Uterus (tissue), 4 donors: ENCODE measurements around the gene SKAP1. TPM values are rescaled to one million over a fixed set of nuclear protein-coding genes. Genes with fewer than 3 reads are reported as not detected.

ENCODE experiments used
- DNase-seq, 2 donors: peaks; one replicate each; pipeline ENCODE4 v3.0.0-alpha.2; 2019 to 2020
- H3K27ac ChIP-seq, 2 donors: fragments of 200-600 bp; sonication (generic); 1 replicate in 1 of 2; 2 replicates in 1 of 2; pipeline ENCODE4 v1.5.1; 2016 to 2018
- H3K27me3 ChIP-seq, 2 donors: fragments of 200-600 bp; sonication (generic); one replicate each; pipeline ENCODE4 v1.5.1; 2018 to 2019; ENCODE audit warnings: control low read depth in 1 of 2
- H3K36me3 ChIP-seq, 2 donors: fragments of 200-600 bp; sonication (generic); one replicate each; pipeline ENCODE4 v1.5.1; 2019; ENCODE audit warnings: control low read depth in 1 of 2
- H3K4me1 ChIP-seq, 2 donors: fragments of 200-600 bp; sonication (generic); one replicate each; pipeline ENCODE4 v1.5.1; 2018 to 2019; ENCODE audit warnings: control low read depth in 1 of 2
- H3K4me3 ChIP-seq, 2 donors: fragments of 200-600 bp; sonication (generic); 1 replicate in 1 of 2; 2 replicates in 1 of 2; pipeline ENCODE4 v1.5.1; 2018 to 2019; ENCODE audit warnings: mild to moderate bottlenecking in 1 of 2
- H3K9me3 ChIP-seq, 2 donors: fragments of 200-600 bp; sonication (generic); one replicate each; pipeline ENCODE4 v1.5.1; 2019; ENCODE audit warnings: control low read depth in 1 of 2
- POLR2A ChIP-seq, 2 donors: fragments of 450-650 bp; IDR thresholded peaks; one replicate each; pipeline ENCODE4 v1.6.1; 2016; ENCODE audit warnings: antibody characterized with exemption in 2 of 2, mild to moderate bottlenecking in 1 of 2, moderate library complexity in 1 of 2
- intact Hi-C: fragments of 100-400 bp; cut with DNase I; formaldehyde crosslinking; loops from one replicate; pipeline ENCODE4 v1.15.1; 2023; ENCODE audit warnings: low total_unique reads
- total RNA-seq, 4 donors: library from RNA; depleted of rRNA in 3 of 4; stranded (reverse); fragments of >200 nt in 3 of 4; gene quantifications; one replicate each; pipeline versions ENCODE4 v1.1.0 to v1.2.4, GENCODE V29; 2014 to 2023
- TF ChIP-seq, protein P1 (sequence below), 4 experiments: fragments of 200-600 bp in 2 of 4; fragments of 450-650 bp in 2 of 4; sonication (generic) in 2 of 4; IDR thresholded peaks; one replicate each; pipeline ENCODE4 v1.5.1; 2016 to 2019; ENCODE audit warnings: antibody characterized with exemption in 4 of 4, mild to moderate bottlenecking in 2 of 4, moderate library complexity in 1 of 4
- donor health status: DM: yes; HTN: yes; CAD: no.

SKAP1 gene
- total RNA-seq, 4 donors from 2014 or later = 0.51 to 2.4 (median 1.9) TPM; not detected in 1

GRCh38 chr17:48123111-48123510, 306.9 kb downstream of the SKAP1 start:
- Histone ChIP-seq H3K36me3 (no peaks in the 10 kb centered on the region), H3K4me1 (no peaks in the 10 kb centered on the region), H3K9me3 (no peaks in the 10 kb centered on the region), H3K4me3 (no peak overlapping the region), H3K27ac (no peak overlapping the region), H3K27me3 (no peaks in the 10 kb centered on the region)
- no peak for TF ChIP-seq POLR2A (IDR thresholded peaks at IDR 0.05)
- TF ChIP-seq, protein P1, sequence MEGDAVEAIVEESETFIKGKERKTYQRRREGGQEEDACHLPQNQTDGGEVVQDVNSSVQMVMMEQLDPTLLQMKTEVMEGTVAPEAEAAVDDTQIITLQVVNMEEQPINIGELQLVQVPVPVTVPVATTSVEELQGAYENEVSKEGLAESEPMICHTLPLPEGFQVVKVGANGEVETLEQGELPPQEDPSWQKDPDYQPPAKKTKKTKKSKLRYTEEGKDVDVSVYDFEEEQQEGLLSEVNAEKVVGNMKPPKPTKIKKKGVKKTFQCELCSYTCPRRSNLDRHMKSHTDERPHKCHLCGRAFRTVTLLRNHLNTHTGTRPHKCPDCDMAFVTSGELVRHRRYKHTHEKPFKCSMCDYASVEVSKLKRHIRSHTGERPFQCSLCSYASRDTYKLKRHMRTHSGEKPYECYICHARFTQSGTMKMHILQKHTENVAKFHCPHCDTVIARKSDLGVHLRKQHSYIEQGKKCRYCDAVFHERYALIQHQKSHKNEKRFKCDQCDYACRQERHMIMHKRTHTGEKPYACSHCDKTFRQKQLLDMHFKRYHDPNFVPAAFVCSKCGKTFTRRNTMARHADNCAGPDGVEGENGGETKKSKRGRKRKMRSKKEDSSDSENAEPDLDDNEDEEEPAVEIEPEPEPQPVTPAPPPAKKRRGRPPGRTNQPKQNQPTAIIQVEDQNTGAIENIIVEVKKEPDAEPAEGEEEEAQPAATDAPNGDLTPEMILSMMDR (IDR thresholded peaks at IDR 0.05) = no peak
- intact Hi-C loops = no loop called here
- DNase-seq = no peak

DNA sequence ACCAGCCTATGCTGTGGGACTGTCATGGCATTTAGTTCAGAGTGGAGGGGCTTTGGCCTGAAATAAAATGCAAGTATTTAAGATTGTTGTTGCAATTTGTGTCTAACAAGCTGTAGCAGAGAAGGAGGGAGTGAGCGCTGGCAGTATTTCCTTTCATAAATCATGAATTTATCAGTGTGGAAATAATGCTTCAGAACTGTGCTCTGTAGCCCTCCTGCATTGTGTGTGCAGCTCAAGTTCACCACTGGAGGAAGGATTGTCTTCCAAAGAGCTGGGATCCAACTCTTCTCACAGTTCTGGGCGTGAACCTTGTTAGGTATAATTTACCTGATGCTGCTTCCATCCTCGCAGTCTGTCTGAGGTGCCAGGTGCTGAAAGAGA, 307.4 kb downstream of the SKAP1 start:
- no peaks in the 10 kb centered on the region for H3K4me1 ChIP-seq
- TF ChIP-seq, protein P1 (IDR thresholded peaks at IDR 0.05) = no peak
- no peak for TF ChIP-seq POLR2A (IDR thresholded peaks at IDR 0.05)
- DNase-seq = no peak
- no peaks in the 10 kb centered on the region for H3K36me3 ChIP-seq
- no peak overlapping the region for H3K4me3 ChIP-seq
- intact Hi-C loops = no loop called here
- H3K27ac ChIP-seq = no peak overlapping the region
- no peaks in the 10 kb centered on the region for H3K27me3 ChIP-seq
- H3K9me3 ChIP-seq = no peaks in the 10 kb centered on the region

GRCh38 chr17:48121923-48122664, 307.9 kb downstream of the SKAP1 start:
- no peaks in the 10 kb centered on the region for H3K27me3 ChIP-seq
- no peak for DNase-seq
- TF ChIP-seq, protein P1 (IDR thresholded peaks at IDR 0.05) = no peak
- no peak for TF ChIP-seq POLR2A (IDR thresholded peaks at IDR 0.05)
- no peak overlapping the region for H3K4me3 ChIP-seq
- H3K9me3 ChIP-seq = no peaks in the 10 kb centered on the region
- H3K4me1 ChIP-seq = no peaks in the 10 kb centered on the region
- no peak overlapping the region for H3K27ac ChIP-seq
- H3K36me3 ChIP-seq = no peaks in the 10 kb centered on the region
- intact Hi-C loops = no loop called here

DNA sequence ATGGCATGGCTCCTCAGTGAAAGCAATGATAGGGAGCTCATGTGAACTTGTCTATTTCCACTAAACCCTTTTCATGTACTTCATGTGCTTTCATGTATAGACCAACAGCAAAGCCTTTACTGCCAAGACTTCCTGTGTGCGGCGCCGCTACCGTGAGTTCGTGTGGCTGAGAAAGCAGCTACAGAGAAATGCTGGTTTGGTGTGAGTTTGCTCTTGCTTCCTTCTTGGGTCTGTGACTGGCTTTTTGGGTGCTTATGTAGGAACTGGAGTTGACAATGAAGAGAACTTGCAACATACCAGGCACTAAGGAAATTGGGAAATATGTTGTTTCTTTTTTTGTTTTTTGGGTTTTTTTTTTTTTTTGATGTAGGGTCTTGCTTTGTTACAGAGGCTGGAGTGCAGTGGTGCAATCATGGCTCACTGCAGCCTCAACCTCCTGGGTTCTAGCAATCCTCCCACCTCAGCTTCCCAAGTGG, 316.8 kb downstream of the SKAP1 start:
- H3K4me1 ChIP-seq = no peaks in the 10 kb centered on the region
- H3K9me3 ChIP-seq = no peaks in the 10 kb centered on the region
- intact Hi-C loops = no loop called here
- H3K4me3 ChIP-seq = no peak overlapping the region
- DNase-seq = no peak
- H3K27ac ChIP-seq = no peak overlapping the region
- H3K27me3 ChIP-seq = no peaks in the 10 kb centered on the region
- no peaks in the 10 kb centered on the region for H3K36me3 ChIP-seq
- TF ChIP-seq POLR2A (IDR thresholded peaks at IDR 0.05) = no peak

GRCh38 chr17:48111937-48112241, 318.1 kb downstream of the SKAP1 start:
- Histone ChIP-seq H3K4me1 (no peaks in the 10 kb centered on the region), H3K4me3 (no peak overlapping the region), H3K27ac (no peak overlapping the region), H3K9me3 (no peaks in the 10 kb centered on the region), H3K27me3 (no peaks in the 10 kb centered on the region), H3K36me3 (no peaks in the 10 kb centered on the region)
- intact Hi-C loops = no loop called here
- no peak for DNase-seq
- TF ChIP-seq, protein P1 (IDR thresholded peaks at IDR 0.05) = no peak
- no peak for TF ChIP-seq POLR2A (IDR thresholded peaks at IDR 0.05)
